Head of caudate nucleus (tissue), 42 donors: ENCODE data around the gene PCDH8.
"Not testable (repeated sequence)": the region's sequence is repeated elsewhere in the genome, so short reads cannot be mapped to it uniquely, and the experiment has no call there.

ENCODE experiments used
- DNase-seq, 42 donors: peaks; one replicate each; pipeline versions ENCODE4 v3.0.0 to v3.0.0-alpha.2; 2020 to 2021; ENCODE audit warnings: mixed read lengths in 7 of 42
- intact Hi-C: fragments of 100-400 bp; cut with DNase I; formaldehyde crosslinking; loops from one replicate; pipeline ENCODE4 v1.15.0; 2022

The PCDH8 gene

DNA sequence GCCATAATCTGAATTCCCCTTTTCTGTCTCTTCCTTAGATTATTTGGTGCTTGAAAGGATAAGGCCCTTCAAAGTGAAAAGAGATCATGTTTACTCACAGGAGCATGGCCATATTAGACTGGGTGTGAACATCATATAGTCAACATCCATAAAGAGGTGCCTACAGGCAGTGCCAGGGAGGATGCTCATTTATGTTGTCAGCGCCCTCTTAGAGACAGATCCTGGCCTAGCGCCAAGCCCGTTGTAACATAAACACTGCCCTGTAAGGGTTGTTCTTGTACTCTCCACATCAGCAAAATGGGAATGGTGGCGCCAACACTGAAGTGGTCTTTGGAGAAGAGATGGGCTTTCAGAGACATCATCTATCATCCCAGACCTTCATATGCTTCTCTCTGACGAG lies 16.1 kb downstream of the PCDH8 start:
- DNase-seq, result no peak
- intact Hi-C loops, result no loop called here

DNA sequence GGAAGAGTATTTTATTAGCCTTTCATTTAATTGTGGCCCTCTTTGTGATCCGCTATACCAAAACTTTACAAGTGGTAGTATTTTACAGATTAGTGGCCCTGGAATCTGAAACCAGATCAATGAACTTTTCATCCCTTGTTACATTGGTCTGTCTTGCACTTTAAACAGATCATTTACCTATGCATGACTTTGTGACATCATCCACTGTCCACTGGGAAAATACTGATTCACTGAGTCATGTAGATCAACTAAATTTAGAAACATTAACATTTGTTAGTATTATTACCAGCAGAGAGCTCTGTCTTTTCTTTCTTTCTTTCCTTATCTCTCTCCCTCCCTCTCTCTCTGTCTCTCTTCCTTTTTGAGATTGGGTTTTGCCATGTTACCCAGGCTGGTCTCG lies 17.5 kb downstream of the PCDH8 start:
- intact Hi-C loops, result no loop called here
- DNase-seq, result no peak

DNA sequence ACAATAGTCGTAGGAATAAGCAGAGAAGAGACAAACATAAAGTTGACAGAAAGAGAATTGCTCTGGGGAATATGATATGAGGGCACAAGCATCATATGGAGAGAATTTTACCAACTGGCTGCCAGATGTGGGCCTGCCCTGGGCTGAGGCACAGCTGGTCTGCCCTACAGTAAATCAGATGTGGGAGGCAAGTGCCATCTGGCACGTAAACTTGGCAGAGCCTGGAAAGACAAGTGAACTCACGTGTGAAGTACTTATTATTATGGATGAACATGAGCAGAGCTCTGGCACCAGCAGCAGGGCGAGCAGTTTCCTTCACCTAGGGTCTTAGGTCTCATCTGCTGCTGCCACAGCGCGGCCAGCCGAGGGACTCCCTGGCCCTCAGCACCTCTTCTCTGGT lies 20.6 kb downstream of the PCDH8 start:
- intact Hi-C loops, result no loop called here
- no peak for DNase-seq

DNA sequence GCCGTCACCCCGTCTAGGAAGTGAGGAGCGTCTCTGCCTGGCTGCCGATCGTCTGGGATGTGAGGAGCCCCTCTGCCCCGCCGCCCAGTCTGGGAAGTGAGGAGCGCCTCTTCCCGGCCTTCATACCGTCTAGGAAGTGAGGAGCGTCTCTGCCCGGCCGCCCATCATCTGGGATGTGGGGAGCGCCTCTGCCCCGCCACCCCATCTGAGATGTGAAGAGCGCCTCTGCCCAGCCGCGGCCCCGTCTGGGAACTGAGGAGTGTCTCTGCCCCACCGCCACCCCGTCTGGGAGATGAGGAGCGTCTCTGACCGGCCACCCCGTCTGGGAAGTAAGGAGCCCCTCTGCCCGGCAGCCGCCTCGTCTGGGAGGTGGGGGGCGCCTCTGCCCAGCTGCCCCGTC lies 30.6 kb downstream of the PCDH8 start:
- DNase-seq, intact Hi-C loops: not testable (repeated sequence)

DNA sequence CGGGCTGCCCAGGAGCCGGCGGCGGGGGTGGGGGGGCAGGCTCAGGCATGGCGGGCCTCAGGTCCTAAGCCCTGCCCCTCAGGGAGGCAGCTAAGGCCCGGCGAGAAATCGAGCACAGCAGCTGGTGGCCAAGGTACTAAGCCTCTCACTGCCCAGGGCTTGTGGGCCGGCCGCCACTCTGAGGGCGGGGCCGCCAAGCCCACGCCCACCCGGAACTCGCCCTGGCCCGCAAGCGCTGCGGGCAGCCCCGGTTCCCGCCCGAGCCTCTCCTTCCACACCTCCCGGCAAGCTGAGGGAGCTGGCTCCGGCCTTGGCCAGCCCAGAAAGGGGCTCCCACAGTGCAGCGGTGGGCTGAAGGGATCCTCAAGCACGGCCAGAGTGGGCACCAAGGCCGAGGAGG lies 33.1 kb downstream of the PCDH8 start:
- intact Hi-C loops, result no loop called here
- no peak for DNase-seq

DNA sequence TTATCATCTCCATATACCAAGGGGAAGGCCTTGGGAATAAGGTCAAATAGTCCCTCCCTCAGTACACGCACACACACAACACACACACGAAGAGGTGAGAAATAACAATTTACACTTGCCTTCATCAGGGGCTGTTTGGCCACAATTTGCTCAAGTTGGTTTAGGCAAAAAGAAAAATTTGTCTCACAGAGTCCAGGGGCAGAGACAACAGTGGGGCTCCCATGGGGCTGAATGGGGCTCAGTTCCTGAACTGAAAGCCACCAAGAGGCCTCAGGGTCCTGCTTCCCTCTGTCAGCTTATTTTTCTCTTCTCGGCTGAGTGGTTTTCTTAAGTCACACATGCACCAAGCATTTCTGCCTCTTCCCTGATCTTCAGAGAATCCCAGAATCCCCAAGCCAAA lies 35.5 kb downstream of the PCDH8 start:
- intact Hi-C loops, result no loop called here
- no peak for DNase-seq

DNA sequence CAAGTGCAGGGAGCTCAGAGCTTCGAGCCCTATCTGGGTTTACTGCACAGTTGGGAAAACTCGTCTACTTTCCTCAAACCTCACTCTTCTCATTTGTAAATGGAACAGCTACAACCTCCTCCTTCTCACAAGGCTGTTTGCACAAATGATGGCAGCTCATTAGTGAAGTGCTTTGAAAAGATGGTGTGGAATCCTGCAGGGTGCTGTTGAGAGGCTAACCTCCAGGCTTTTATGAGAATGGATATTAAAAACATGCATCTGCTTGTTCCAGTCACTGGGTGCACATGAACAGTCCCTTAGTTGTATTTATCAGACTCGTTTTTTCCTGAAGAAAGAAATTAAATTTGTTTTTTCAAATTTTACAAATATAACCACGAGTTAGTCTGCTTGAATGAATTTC lies 36.6 kb downstream of the PCDH8 start:
- intact Hi-C loops, result no loop called here
- no peak for DNase-seq

DNA sequence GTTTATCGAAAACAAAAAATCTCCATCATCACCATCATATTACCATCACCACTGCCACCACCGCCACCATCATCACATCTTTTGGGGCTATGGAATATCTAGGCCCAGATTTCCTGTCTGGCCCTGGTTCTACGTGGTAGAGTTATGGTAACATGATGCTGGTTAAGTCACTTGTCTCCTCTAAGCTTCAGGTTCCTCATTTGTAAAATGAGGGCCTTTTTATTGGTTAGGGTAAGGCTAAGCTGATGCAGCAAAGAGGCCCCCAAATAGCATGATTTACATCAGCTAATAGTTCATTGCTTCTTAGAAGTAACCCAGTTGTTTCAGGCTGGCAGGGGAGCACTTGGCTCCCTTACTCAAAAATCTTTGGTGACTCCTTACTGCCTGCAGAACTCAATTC lies 37.9 kb downstream of the PCDH8 start:
- intact Hi-C loops, result no loop called here
- no peak for DNase-seq

DNA sequence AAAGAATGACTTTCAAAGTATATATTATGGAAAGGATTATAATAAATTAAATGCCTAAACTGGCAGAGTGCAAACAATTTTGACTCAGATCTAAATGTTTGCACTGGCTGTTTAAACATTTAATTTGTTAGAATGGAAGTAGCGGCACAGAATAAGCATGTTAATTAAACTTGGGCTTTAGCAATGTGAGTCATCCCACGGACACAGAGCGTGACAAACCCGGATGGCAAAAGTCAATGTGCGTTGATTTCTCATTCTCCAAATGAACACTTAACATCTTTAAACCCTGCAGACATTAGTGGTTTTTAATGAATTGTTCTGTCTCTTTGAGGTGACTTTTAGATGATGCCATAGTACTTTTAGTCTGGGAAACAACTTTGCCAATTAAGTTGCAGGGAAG lies 38.4 kb downstream of the PCDH8 start:
- DNase-seq, result no peak
- intact Hi-C loops, result no loop called here

DNA sequence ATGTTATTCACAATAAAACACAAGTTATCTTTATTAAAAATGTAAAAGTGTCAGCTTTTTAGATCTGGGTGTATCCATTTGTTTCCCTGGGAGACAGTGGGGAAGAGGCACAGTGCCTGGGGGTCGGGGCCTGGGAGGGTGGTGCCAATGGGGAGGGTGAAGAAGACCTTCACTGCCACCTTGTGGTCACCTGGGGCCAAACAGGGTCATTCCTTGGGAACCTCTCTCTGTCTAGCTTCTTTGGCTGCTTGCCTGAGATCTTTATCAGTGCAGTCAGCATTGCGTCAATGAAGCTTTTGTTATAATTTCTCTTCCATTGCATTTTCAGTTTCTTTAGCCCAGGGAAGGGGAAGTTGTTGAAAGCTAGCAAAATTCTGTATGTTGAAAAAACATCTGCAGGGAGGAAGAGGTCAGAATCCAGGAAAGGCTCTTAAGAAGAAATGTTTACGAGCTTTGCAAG lies 39.1 kb downstream of the PCDH8 start:
- intact Hi-C loops, result loop anchor here (10.0 kb wide), 1 partner anchor 145 kb away; no protein-coding TSS in a partner anchor
- DNase-seq, result peak; percentile 51 to 91 (median 76)

DNA sequence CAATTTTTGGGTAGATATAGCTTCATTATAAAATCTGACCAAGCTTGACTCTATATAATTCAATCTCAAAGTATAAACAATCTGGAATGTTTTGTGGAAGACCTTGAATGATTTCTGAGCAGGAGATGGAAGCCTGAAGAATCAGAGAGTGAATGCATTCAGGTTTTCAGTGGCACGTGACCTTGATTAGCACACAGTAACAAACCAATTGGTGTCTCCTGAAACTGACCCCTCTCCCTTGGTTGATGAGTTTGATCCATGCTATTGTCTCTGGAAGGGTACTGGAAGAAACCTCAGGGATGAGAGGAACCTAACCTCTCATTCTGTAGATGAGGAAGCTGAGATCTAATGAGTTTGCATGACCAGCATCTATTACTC lies 39.6 kb downstream of the PCDH8 start:
- DNase-seq, result no peak
- intact Hi-C loops, result loop anchor here (10.0 kb wide), 1 partner anchor 144 kb away; no protein-coding TSS in a partner anchor

DNA sequence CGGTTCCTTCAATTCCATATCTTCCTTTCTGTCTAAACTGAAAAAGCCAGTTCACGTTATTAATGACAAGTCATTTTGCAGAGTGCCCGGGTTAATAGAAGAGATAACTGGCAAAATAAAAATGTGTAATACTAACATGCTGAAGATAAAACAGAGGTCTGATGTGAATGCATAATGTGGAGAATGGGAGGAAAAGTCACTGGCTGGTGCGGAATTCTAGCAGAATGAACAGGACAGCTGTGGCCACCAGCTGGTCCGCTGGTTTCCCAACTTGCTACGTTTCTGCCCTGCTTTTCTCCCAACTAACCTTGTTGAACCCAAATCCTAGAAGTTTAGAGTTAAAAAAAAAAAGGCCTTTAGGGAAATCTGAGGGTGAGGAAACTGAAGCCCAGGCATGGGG lies 42.4 kb downstream of the PCDH8 start:
- DNase-seq, result no peak
- intact Hi-C loops, result loop anchor here (10.0 kb wide), 1 partner anchor 141 kb away; no protein-coding TSS in a partner anchor

DNA sequence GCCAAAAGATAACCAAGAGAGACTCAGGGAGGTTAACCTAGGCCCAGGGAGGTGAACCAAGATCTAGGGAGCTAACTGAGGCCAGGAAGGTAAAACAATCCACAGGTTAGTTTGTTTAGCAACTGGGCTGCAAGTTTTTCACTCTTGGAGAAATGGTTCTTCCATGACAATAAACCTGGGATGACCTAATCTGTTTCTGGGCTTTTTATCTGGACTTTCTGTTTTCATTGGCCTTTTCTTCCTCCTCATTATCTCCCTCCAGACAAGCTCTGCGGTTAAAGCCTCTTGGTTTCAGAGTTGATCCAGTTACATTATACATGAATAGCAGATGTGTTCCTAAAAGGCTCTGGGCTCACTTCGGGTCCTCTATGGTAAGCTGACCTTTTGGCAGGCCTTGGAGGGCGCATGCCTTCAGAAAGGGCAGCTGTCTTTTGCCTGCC lies 44.2 kb downstream of the PCDH8 start:
- intact Hi-C loops, result loop anchor here (10.0 kb wide), 1 partner anchor 139 kb away; no protein-coding TSS in a partner anchor
- DNase-seq, result no peak

DNA sequence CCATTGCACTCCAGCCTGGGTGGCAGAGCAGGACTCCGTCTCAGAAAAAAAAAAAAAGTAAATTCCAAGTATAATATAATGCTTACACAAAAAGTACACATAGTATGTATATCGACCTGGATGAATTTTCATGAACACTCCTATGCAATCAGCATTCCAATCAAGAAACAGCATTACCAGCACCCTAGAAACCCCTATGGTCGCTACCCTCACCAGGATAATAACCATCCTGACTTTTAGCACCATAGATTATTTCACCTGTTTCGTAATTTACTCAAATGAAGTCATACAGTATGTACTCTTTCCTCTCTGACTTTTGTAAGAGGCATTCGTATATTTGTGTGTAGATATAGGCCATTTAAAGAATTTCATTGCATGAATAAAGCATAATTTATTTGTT lies 47.6 kb downstream of the PCDH8 start:
- intact Hi-C loops, result loop anchor here (10.0 kb wide), 1 partner anchor 136 kb away; no protein-coding TSS in a partner anchor

DNA sequence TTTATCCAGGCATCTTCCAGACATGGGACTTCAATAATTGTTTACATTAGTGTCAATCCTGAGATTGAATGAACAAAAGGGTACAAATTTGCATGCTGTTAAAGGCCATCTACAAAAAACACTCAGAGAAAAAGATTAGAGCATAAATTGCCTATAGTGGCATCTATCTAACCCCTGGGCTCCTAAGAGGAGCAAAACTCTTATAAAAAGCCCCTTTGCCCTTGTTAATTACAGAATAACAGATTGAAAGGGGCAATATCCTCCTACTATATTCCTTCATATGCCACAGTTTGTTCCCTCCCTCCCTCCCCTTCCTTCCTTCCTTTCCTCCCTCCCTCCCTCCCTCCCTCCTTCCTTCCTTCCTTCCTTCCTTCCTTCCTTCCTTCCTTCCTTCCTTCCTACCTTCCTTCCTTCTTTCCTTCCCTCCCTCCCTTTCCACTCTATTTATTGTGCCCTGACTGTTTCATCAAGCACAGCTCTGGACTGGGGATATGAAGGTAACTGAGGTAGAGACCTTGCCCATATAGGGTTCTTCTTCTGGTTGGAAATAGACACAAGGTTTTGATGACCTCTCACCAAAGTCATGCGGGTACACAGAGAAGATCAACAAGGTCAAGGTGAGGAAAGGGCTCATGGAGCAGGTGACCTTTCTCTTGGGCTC lies 49.5 kb downstream of the PCDH8 start:
- no peak for DNase-seq
- intact Hi-C loops, result no loop called here

More for the DNA sequence above, 47.6 kb downstream of the PCDH8 start:
- no peak for DNase-seq

DNA sequence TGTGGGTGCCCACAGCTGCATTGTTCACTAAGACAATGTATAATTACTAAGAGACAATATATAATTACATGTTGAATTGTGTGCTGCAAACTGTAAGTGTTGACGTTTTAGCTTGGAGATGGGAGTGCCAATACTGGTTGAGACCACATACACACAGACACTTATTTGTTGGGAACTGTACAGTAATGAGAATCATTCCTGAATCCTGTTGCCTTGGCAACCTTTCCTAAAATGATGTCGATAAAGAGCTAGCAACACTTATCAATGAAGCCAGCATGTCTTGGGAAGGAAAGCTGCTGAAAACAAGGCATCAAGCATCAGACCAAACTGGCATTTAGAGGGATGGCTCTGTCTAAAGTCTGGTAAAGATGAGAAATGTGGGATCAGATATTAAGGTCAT lies 51.3 kb downstream of the PCDH8 start:
- intact Hi-C loops, result no loop called here
- peak in 1 of 42 donors; percentile 27 for DNase-seq

DNA sequence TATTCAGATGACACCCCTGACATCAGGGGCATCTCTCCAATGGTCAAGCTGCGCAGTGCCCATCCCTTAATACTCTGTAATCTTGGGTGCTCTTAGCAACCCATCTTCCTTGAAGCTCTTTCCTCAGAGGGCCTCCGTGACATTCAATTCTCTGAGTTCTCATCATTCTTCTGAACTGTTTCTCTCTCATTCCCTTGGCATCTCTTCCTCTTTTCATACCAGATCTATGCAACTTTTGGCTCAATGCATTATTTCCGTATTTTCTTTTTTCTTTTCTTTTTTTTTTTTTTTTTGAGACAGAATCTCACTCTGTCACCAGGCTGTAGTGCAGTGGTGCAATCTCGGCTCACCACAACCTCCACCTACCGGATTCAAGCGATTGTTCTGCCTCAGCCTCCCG lies 53.9 kb downstream of the PCDH8 start:
- intact Hi-C loops, result no loop called here

DNA sequence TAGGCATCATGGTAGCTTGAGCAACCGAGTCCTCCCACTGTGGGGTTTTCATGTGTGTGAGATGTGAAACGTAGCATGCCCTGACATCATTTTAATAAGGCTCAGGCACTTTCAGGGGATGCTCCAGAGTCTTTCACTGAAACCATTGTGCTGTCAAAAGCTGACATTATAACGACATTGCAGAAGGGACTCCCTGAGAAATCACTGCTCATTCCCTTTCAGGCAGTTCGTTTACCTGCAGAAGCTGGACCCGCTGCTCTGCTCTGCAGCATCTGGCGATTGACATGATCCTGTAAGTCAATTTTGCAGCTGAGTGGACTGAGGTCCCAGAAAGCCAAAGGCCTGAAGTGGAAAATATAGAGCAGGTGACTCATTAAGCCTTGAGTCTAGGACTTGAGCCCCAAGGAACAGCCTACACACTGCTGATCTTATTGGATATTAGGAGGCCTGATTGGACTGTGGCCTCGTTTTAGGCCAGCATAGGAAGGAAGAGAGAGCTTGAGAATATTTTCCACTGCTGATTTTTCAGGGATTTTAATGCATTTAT lies 54.9 kb downstream of the PCDH8 start:
- intact Hi-C loops, result no loop called here
- DNase-seq, result no peak

More for the DNA sequence above, 53.9 kb downstream of the PCDH8 start:
- DNase-seq, result no peak
